Left lung (tissue), 10 donors: ENCODE results near the gene TOB1. TPM values are rescaled to one million over a fixed set of nuclear protein-coding genes. Genes with fewer than 3 reads are reported as not detected.

ENCODE experiments used
- ATAC-seq: fragments of 200-7000 bp; cut with Tn5 transposase; one replicate; pipeline ENCODE4 v1.9.1; 2020; ENCODE audit warnings: moderate library complexity
- DNase-seq, 4 donors: peaks; one replicate each; pipeline ENCODE4 v3.0.0-alpha.2; 2013 to 2020
- H3K27ac ChIP-seq, 2 donors: fragments of 200-600 bp; sonication (generic) in 1 of 2; one replicate each; pipeline versions ENCODE4 v1.5.0 to v1.8.0; 2020 to 2021
- H3K27me3 ChIP-seq, 2 donors: fragments of 200-600 bp; sonication (generic) in 1 of 2; one replicate each; pipeline versions ENCODE4 v1.5.0 to v1.8.0; 2020 to 2021
- H3K36me3 ChIP-seq, 2 donors: fragments of 200-600 bp; sonication (generic) in 1 of 2; one replicate each; pipeline versions ENCODE4 v1.5.0 to v1.8.0; 2020 to 2021
- H3K4me1 ChIP-seq, 2 donors: fragments of 200-600 bp; one replicate each; pipeline ENCODE4 v1.8.0; 2021
- H3K4me3 ChIP-seq, 2 donors: fragments of 200-600 bp; sonication (generic) in 1 of 2; one replicate each; pipeline versions ENCODE4 v1.5.0 to v1.8.0; 2020 to 2021; ENCODE audit warnings: mild to moderate bottlenecking in 1 of 2
- H3K9me3 ChIP-seq, 2 donors: fragments of 200-600 bp; sonication (generic) in 1 of 2; one replicate each; pipeline versions ENCODE4 v1.5.0 to v1.8.0; 2020 to 2021
- CTCF ChIP-seq, 2 donors: fragments of 200-600 bp; sonication (generic) in 1 of 2; IDR thresholded peaks; one replicate each; pipeline versions ENCODE4 v1.5.0 to v1.8.0; 2021; ENCODE audit warnings: antibody characterized with exemption in 2 of 2
- intact Hi-C, 2 donors: fragments of 100-400 bp; cut with DNase I; formaldehyde crosslinking; loops; one replicate each; pipeline versions ENCODE4 v1.11.2 to v1.14.2; 2022
- polyA plus RNA-seq, 6 donors: library from polyadenylated mRNA; unstranded; fragments of 120-200 nt; gene quantifications; one replicate each; pipeline ENCODE4 v1.2.1, GENCODE V29; 2013; ENCODE audit not compliant: insufficient read length in 6 of 6
- total RNA-seq, 2 donors: library from RNA; stranded (reverse); fragmentation: NEBNext Ultra II Directional; extraction: Animal tissue kit (Norgen Biotek cat#: 25700); gene quantifications; one replicate each; pipeline ENCODE4 v1.2.1, GENCODE V29; 2021
- donor health status: DM: no; HTN: yes; CAD: no.
- donor health status: DM: no; HTN: no; CAD: no.

Gene TOB1
- total and polyA plus RNA-seq, 8 donors = 20.1 to 81.1 (median 29.8) TPM

- Histone ChIP-seq H3K4me1 (peaks cover 7 to 37% of the 10 kb centered on the region in 2 donors), H3K36me3 (peaks cover 0 to 16% of the 10 kb centered on the region in 2 donors), H3K27me3 (no peaks in the 10 kb centered on the region), H3K9me3 (no peaks in the 10 kb centered on the region), H3K4me3 (peak overlapping the region; percentile 88), H3K27ac (peak overlapping the region; percentile 97 to 100)
- no peak for TF ChIP-seq CTCF (IDR thresholded peaks at IDR 0.05)
- DNase-seq = peak; percentile 44 to 91 (median 55)
- intact Hi-C loops = loop anchor here in 1 of 2 donors (5.0 kb wide), 1 partner anchor 82 kb away; no protein-coding TSS in a partner anchor
- peak; percentile 6 for ATAC-seq
Observed at GRCh38 chr17:50865060-50865867, 890 bp downstream of the TOB1 start.

- intact Hi-C loops = loop anchor here in 1 of 2 donors (5.0 kb wide), 1 partner anchor 83 kb away; no protein-coding TSS in a partner anchor
- Histone ChIP-seq H3K9me3 (no peaks in the 10 kb centered on the region), H3K27me3 (no peaks in the 10 kb centered on the region), H3K4me3 (peak overlapping the region; percentile 88), H3K4me1 (peaks cover 7 to 37% of the 10 kb centered on the region in 2 donors), H3K36me3 (peaks cover 0 to 16% of the 10 kb centered on the region in 2 donors), H3K27ac (peak overlapping the region; percentile 97 to 100)
- TF ChIP-seq CTCF (IDR thresholded peaks at IDR 0.05) = no peak
- DNase-seq (peak in 1 of 4 donors; percentile 19), ATAC-seq (no peak)
Observed at GRCh38 chr17:50864747-50865059, 1.5 kb downstream of the TOB1 start.

GRCh38 chr17:50863931-50864330 lies 2.2 kb downstream of the TOB1 start:
- ATAC-seq (no peak), DNase-seq (no peak)
- TF ChIP-seq CTCF (IDR thresholded peaks at IDR 0.05) = no peak
- peaks cover 0 to 16% of the 10 kb centered on the region in 2 donors for H3K36me3 ChIP-seq
- peak overlapping the region in 1 of 2 donors; percentile 100 for H3K27ac ChIP-seq
- no peaks in the 10 kb centered on the region for H3K9me3 ChIP-seq
- intact Hi-C loops = no loop called here
- H3K4me3 ChIP-seq = peak overlapping the region; percentile 88
- H3K27me3 ChIP-seq = no peaks in the 10 kb centered on the region
- H3K4me1 ChIP-seq = peaks cover 7 to 37% of the 10 kb centered on the region in 2 donors

GRCh38 chr17:50863221-50863843 lies 2.8 kb downstream of the TOB1 start:
- Histone ChIP-seq H3K4me3 (peak overlapping the region; percentile 5 to 88), H3K27ac (peak overlapping the region in 1 of 2 donors; percentile 26), H3K4me1 (peaks cover 7 to 37% of the 10 kb centered on the region in 2 donors), H3K27me3 (no peaks in the 10 kb centered on the region), H3K9me3 (no peaks in the 10 kb centered on the region), H3K36me3 (peaks cover 0 to 16% of the 10 kb centered on the region in 2 donors)
- no peak for ATAC-seq
- peak in 2 of 4 donors; percentile 28 to 58 for DNase-seq
- TF ChIP-seq CTCF (IDR thresholded peaks at IDR 0.05) = peak; percentile 18 to 47
- intact Hi-C loops = no loop called here
